ENCODE results near the gene FIG4. TPM values are rescaled to one million over a fixed set of nuclear protein-coding genes. Genes with fewer than 3 reads are reported as not detected.
A peak's percentile ranks its signal among the peaks of the same experiment; 100 is the strongest.
"Not testable (repeated sequence)": the region's sequence is repeated elsewhere in the genome, so short reads cannot be mapped to it uniquely, and the experiment has no call there.

The FIG4 gene
- polyA plus RNA-seq, 1 donor from 2014 or later = 45.2 TPM

GRCh38 chr6:109718991-109719390 is 27.9 kb downstream of the FIG4 start:
- no peak overlapping the region for H3K4me3 Mint-ChIP-seq
- H3K27me3 Mint-ChIP-seq = no peaks in the 10 kb centered on the region
- peaks cover 12 to 17% (median 13%) of the 10 kb centered on the region in 3 donors for H3K4me1 Mint-ChIP-seq
- no peak overlapping the region for H3K27ac Mint-ChIP-seq
- H3K9me3 Mint-ChIP-seq = peaks cover 0 to 1% (median 0%) of the 10 kb centered on the region in 3 donors
- peaks cover 9% of the 10 kb centered on the region for H3K36me3 Mint-ChIP-seq

GRCh38 chr6:109720311-109720710 is 29.2 kb downstream of the FIG4 start:
- Mint-ChIP-seq H3K4me1 (peaks cover 9 to 17% (median 13%) of the 10 kb centered on the region in 3 donors), H3K4me3 (no peak overlapping the region), H3K36me3 (peaks cover 11% of the 10 kb centered on the region), H3K27me3 (no peaks in the 10 kb centered on the region), H3K27ac (no peak overlapping the region), H3K9me3 (peaks cover 0 to 1% (median 0%) of the 10 kb centered on the region in 3 donors)

GRCh38 chr6:109722011-109722410 is 30.9 kb downstream of the FIG4 start:
- Mint-ChIP-seq H3K4me3 (no peak overlapping the region), H3K27ac (no peak overlapping the region), H3K36me3 (peaks cover 14% of the 10 kb centered on the region), H3K27me3 (no peaks in the 10 kb centered on the region), H3K4me1 (peaks cover 10 to 17% (median 13%) of the 10 kb centered on the region in 3 donors), H3K9me3 (peaks cover 0 to 2% (median 1%) of the 10 kb centered on the region in 3 donors)

- Mint-ChIP-seq H3K4me3 (no peak overlapping the region), H3K27ac (peak overlapping the region in 1 of 3 donors; percentile 33), H3K9me3 (peaks cover 0 to 2% (median 1%) of the 10 kb centered on the region in 3 donors), H3K27me3 (no peaks in the 10 kb centered on the region), H3K4me1 (peaks cover 5 to 11% (median 8%) of the 10 kb centered on the region in 3 donors), H3K36me3 (peaks cover 17% of the 10 kb centered on the region)
Measured at GRCh38 chr6:109722564-109723254, 31.6 kb downstream of the FIG4 start.

- H3K4me3 Mint-ChIP-seq, H3K27ac Mint-ChIP-seq, H3K27me3 Mint-ChIP-seq, H3K9me3 Mint-ChIP-seq, H3K4me1 Mint-ChIP-seq: not testable (repeated sequence)
- peaks cover 14% of the 10 kb centered on the region for H3K36me3 Mint-ChIP-seq
Measured at GRCh38 chr6:109725250-109725649, 34.2 kb downstream of the FIG4 start.

GRCh38 chr6:109736273-109737025 is 45.4 kb downstream of the FIG4 start:
- Mint-ChIP-seq H3K4me3 (no peak overlapping the region), H3K27me3 (no peaks in the 10 kb centered on the region), H3K4me1 (peaks cover 0 to 2% (median 0%) of the 10 kb centered on the region in 3 donors), H3K27ac (no peak overlapping the region), H3K36me3 (peaks cover 15% of the 10 kb centered on the region), H3K9me3 (peaks cover 0 to 4% (median 0%) of the 10 kb centered on the region in 3 donors)

- H3K27ac Mint-ChIP-seq = no peak overlapping the region
- H3K9me3 Mint-ChIP-seq = peaks cover 0 to 4% (median 0%) of the 10 kb centered on the region in 3 donors
- H3K27me3 Mint-ChIP-seq = no peaks in the 10 kb centered on the region
- peaks cover 15% of the 10 kb centered on the region for H3K36me3 Mint-ChIP-seq
- H3K4me3 Mint-ChIP-seq = no peak overlapping the region
- H3K4me1 Mint-ChIP-seq = peaks cover 0 to 5% (median 3%) of the 10 kb centered on the region in 3 donors
Measured at GRCh38 chr6:109738255-109738654, 47.2 kb downstream of the FIG4 start.

GRCh38 chr6:109738667-109739066 is 47.6 kb downstream of the FIG4 start:
- H3K9me3 Mint-ChIP-seq = peaks cover 0 to 4% (median 0%) of the 10 kb centered on the region in 3 donors
- no peak overlapping the region for H3K4me3 Mint-ChIP-seq
- H3K36me3 Mint-ChIP-seq = peaks cover 18% of the 10 kb centered on the region
- no peaks in the 10 kb centered on the region for H3K27me3 Mint-ChIP-seq
- no peak overlapping the region for H3K27ac Mint-ChIP-seq
- peaks cover 0 to 8% (median 5%) of the 10 kb centered on the region in 3 donors for H3K4me1 Mint-ChIP-seq

GRCh38 chr6:109739686-109740085 is 48.6 kb downstream of the FIG4 start:
- Mint-ChIP-seq H3K36me3 (peaks cover 19% of the 10 kb centered on the region), H3K4me1 (peaks cover 0 to 8% (median 8%) of the 10 kb centered on the region in 3 donors), H3K4me3 (no peak overlapping the region), H3K27ac (no peak overlapping the region), H3K9me3 (peaks cover 0 to 4% (median 0%) of the 10 kb centered on the region in 3 donors), H3K27me3 (no peaks in the 10 kb centered on the region)

GRCh38 chr6:109740787-109741186 is 49.7 kb downstream of the FIG4 start:
- H3K4me3 Mint-ChIP-seq = no peak overlapping the region
- H3K36me3 Mint-ChIP-seq = peaks cover 23% of the 10 kb centered on the region
- H3K9me3 Mint-ChIP-seq = peaks cover 0 to 4% (median 0%) of the 10 kb centered on the region in 3 donors
- H3K27me3 Mint-ChIP-seq = no peaks in the 10 kb centered on the region
- peaks cover 0 to 9% (median 8%) of the 10 kb centered on the region in 3 donors for H3K4me1 Mint-ChIP-seq
- H3K27ac Mint-ChIP-seq = no peak overlapping the region

GRCh38 chr6:109743739-109744138 is 52.6 kb downstream of the FIG4 start:
- H3K27me3 Mint-ChIP-seq = no peaks in the 10 kb centered on the region
- peaks cover 0 to 9% (median 8%) of the 10 kb centered on the region in 3 donors for H3K4me1 Mint-ChIP-seq
- H3K27ac Mint-ChIP-seq = no peak overlapping the region
- H3K9me3 Mint-ChIP-seq = peaks cover 0 to 4% (median 0%) of the 10 kb centered on the region in 3 donors
- no peak overlapping the region for H3K4me3 Mint-ChIP-seq
- peaks cover 19% of the 10 kb centered on the region for H3K36me3 Mint-ChIP-seq

GRCh38 chr6:109744779-109745178 is 53.7 kb downstream of the FIG4 start:
- not testable (repeated sequence) for H3K4me1 Mint-ChIP-seq, H3K4me3 Mint-ChIP-seq, H3K9me3 Mint-ChIP-seq, H3K27me3 Mint-ChIP-seq, H3K27ac Mint-ChIP-seq
- peaks cover 13% of the 10 kb centered on the region for H3K36me3 Mint-ChIP-seq

- Mint-ChIP-seq H3K9me3 (peaks cover 0 to 2% (median 0%) of the 10 kb centered on the region in 3 donors), H3K27me3 (no peaks in the 10 kb centered on the region), H3K4me3 (no peak overlapping the region), H3K36me3 (peaks cover 11% of the 10 kb centered on the region), H3K4me1 (peaks cover 0 to 9% (median 6%) of the 10 kb centered on the region in 3 donors), H3K27ac (no peak overlapping the region)
Measured at GRCh38 chr6:109747221-109747620, 56.1 kb downstream of the FIG4 start.

GRCh38 chr6:109759098-109759955 is 68.2 kb downstream of the FIG4 start:
- peak overlapping the region in 1 of 3 donors; percentile 78 for H3K27ac Mint-ChIP-seq
- H3K4me3 Mint-ChIP-seq = peak overlapping the region in 1 of 4 donors; percentile 70
- peaks cover 8 to 16% (median 16%) of the 10 kb centered on the region in 3 donors for H3K4me1 Mint-ChIP-seq
- H3K9me3 Mint-ChIP-seq = peaks cover 3 to 7% (median 3%) of the 10 kb centered on the region in 3 donors
- no peaks in the 10 kb centered on the region for H3K27me3 Mint-ChIP-seq
- peaks cover 26% of the 10 kb centered on the region for H3K36me3 Mint-ChIP-seq

All from IgD-negative memory B cell (primary cell).